Measurements from ENCODE around the gene PCDHA11.
"Not testable (repeated sequence)": the region's sequence is repeated elsewhere in the genome, so short reads cannot be mapped to it uniquely, and the experiment has no call there.

PCDHA11 gene

DNA sequence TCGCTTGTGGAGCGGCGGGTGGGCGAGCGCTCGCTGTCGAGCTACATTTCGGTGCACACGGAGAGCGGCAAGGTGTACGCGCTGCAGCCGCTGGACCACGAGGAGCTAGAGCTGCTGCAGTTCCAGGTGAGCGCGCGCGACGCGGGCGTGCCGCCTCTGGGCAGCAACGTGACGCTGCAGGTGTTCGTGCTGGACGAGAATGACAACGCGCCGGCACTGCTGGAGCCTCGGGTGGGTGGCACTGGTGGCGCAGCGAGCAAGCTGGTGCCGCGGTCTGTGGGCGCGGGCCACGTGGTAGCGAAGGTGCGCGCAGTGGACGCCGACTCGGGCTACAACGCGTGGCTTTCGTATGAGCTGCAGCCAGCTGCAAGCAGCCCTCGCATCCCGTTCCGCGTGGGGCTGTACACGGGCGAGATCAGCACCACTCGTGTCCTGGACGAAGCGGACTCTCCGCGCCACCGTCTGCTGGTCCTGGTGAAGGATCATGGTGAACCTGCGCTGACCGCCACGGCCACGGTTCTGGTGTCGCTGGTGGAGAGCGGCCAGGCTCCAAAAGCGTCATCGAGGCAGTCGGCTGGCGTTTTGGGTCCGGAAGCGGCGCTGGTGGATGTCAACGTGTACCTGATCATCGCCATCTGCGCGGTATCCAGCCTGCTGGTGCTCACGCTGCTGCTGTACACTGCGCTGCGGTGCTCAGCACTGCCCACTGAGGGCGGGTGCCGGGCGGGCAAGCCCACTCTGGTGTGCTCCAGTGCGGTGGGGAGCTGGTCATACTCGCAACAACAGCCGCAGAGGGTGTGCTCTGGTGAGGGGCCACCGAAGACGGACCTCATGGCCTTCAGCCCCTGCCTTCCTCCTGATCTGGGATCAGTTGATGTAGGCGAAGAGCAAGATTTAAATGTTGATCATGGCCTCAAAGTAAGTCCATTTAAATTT lies 25.7 kb upstream of the PCDHA11 start:
- H3K9me3 ChIP-seq (ENCODE audit: insufficient read depth, low read depth, low read length): no peaks in the 10 kb centered on the region
- H2BK5ac ChIP-seq (ENCODE audit: low read depth, low read length, poor library complexity): no peak overlapping the region
- no peak overlapping the region for H3K27ac ChIP-seq (ENCODE audit: low read depth, low read length)
- no peak overlapping the region for H3K4me2 ChIP-seq (ENCODE audit: low read length)
- H3K36me3 ChIP-seq (ENCODE audit: control insufficient read depth in 1 of 2, insufficient read depth in 2 of 2, low read length in 2 of 2): no peaks in the 10 kb centered on the region
- H4K12ac ChIP-seq (ENCODE audit: low read depth, low read length): no peak overlapping the region
- no peaks in the 10 kb centered on the region for H3K4me1 ChIP-seq (ENCODE audit: control insufficient read depth in 1 of 2, insufficient read depth in 2 of 2, low read length in 2 of 2)
- H3K79me2 ChIP-seq (ENCODE audit: control insufficient read depth, insufficient read depth, low read length, poor library complexity): no peaks in the 10 kb centered on the region
- H3K27me3 ChIP-seq (ENCODE audit: insufficient read depth, low read length): no peaks in the 10 kb centered on the region
- no peak overlapping the region for H2BK120ac ChIP-seq (ENCODE audit: insufficient read depth, low read length, poor library complexity)
- H4K91ac ChIP-seq (ENCODE audit: low read depth, low read length): no peak overlapping the region
- H3K4me3 ChIP-seq (ENCODE audit: low read depth, low read length): no peak overlapping the region
- no peak overlapping the region for H3K9ac ChIP-seq (ENCODE audit: low read length)
- H3K14ac ChIP-seq (ENCODE audit: low read length): no peak overlapping the region
- no peak for DNase-seq
- H3K18ac ChIP-seq (ENCODE audit: low read length): no peak overlapping the region
- no peak overlapping the region for H2AFZ ChIP-seq (ENCODE audit: insufficient read depth, low read length, poor library complexity)
- no peaks in the 10 kb centered on the region for H3K79me1 ChIP-seq (ENCODE audit: low read length)
- H2BK12ac ChIP-seq (ENCODE audit: low read length): no peak overlapping the region
- WGBS (ENCODE audit: extremely low coverage, insufficient coverage, insufficient read length): no CpG with 5 or more reads among the region's 87 CpGs
- H4K8ac ChIP-seq (ENCODE audit: low read depth, low read length): no peak overlapping the region
- H3K23ac ChIP-seq (ENCODE audit: low read length): no peak overlapping the region
- H2AK5ac ChIP-seq (ENCODE audit: low read length): no peak overlapping the region
- H3K4ac ChIP-seq (ENCODE audit: low read depth, low read length): no peak overlapping the region

DNA sequence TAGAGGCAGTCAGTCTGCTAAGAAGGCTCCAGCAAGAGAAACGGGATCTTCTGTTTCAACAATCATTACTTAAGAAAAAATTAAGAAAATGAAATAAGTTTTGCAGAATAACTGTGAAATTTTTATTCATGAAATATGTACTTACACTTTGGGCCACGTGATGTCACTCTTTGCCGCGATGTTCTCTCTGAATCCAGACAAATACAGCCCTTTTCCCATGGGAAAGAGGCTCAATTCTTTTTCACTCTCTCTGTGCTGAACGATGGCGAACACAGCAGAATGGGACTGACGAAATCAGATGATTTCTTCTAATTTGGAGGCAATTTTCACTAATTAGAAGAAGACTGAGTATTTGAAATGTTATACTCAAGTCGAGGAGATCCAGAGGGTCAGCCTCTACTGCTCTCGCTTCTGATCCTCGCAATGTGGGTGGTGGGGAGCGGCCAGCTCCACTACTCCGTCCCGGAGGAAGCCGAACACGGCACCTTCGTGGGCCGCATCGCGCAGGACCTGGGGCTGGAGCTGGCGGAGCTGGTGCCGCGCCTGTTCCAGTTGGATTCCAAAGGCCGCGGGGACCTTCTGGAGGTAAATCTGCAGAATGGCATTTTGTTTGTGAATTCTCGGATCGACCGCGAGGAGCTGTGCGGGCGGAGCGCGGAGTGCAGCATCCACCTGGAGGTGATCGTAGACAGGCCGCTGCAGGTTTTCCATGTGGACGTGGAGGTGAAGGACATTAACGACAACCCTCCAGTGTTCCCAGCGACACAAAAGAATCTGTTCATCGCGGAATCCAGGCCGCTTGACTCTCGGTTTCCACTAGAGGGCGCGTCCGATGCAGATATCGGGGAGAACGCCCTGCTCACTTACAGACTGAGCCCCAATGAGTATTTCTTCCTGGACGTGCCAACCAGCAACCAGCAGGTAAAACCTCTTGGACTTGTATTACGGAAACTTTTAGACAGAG lies 20.3 kb upstream of the PCDHA11 start, which contains the start of gene PCDHA9:
Gene PCDHA9, plus strand, starts transcription at position 244 of the 964 bp plus-strand sequence. Its CDS starts 114 bp downstream, at position 358.
- H4K8ac ChIP-seq (ENCODE audit: low read depth, low read length); H3K4me2 ChIP-seq (ENCODE audit: low read length); H3K79me1 ChIP-seq (ENCODE audit: low read length); DNase-seq; H3K27ac ChIP-seq (ENCODE audit: low read depth, low read length); H2AK5ac ChIP-seq (ENCODE audit: low read length); H3K4me3 ChIP-seq (ENCODE audit: low read depth, low read length); H4K12ac ChIP-seq (ENCODE audit: low read depth, low read length); H2BK5ac ChIP-seq (ENCODE audit: low read depth, low read length, poor library complexity); H4K91ac ChIP-seq (ENCODE audit: low read depth, low read length); H3K18ac ChIP-seq (ENCODE audit: low read length); H2BK120ac ChIP-seq (ENCODE audit: insufficient read depth, low read length, poor library complexity); H2AFZ ChIP-seq (ENCODE audit: insufficient read depth, low read length, poor library complexity); H3K23ac ChIP-seq (ENCODE audit: low read length); H2BK12ac ChIP-seq (ENCODE audit: low read length); H3K4me1 ChIP-seq (ENCODE audit: control insufficient read depth in 1 of 2, insufficient read depth in 2 of 2, low read length in 2 of 2); H3K36me3 ChIP-seq (ENCODE audit: control insufficient read depth in 1 of 2, insufficient read depth in 2 of 2, low read length in 2 of 2); H3K79me2 ChIP-seq (ENCODE audit: control insufficient read depth, insufficient read depth, low read length, poor library complexity); H3K4ac ChIP-seq (ENCODE audit: low read depth, low read length); H3K27me3 ChIP-seq (ENCODE audit: insufficient read depth, low read length); H3K9me3 ChIP-seq (ENCODE audit: insufficient read depth, low read depth, low read length); H3K14ac ChIP-seq (ENCODE audit: low read length); H3K9ac ChIP-seq (ENCODE audit: low read length): not testable (repeated sequence)
- WGBS (ENCODE audit: extremely low coverage, insufficient coverage, insufficient read length): no CpG with 5 or more reads among the region's 48 CpGs

DNA sequence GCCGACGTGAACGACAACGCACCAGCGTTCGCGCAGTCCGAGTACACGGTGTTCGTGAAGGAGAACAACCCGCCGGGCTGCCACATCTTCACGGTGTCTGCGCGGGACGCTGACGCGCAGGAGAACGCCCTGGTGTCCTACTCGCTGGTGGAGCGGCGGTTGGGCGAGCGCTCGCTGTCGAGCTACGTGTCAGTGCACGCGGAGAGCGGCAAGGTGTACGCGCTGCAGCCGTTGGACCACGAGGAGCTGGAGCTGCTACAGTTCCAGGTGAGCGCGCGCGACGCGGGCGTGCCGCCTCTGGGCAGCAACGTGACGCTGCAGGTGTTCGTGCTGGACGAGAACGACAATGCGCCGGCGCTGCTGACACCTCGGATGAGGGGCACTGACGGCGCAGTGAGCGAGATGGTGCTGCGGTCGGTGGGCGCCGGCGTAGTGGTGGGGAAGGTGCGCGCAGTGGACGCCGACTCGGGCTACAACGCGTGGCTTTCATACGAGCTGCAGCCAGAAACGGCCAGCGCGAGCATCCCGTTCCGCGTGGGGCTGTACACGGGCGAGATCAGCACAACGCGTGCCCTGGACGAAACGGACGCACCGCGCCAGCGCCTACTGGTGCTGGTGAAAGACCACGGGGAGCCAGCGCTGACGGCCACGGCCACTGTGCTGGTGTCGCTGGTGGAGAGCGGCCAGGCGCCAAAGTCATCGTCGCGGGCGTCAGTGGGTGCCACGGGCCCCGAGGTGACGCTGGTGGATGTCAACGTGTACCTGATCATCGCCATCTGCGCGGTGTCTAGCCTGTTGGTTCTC lies 18.7 kb upstream of the PCDHA11 start:
- not testable (repeated sequence) for H3K79me2 ChIP-seq (ENCODE audit: control insufficient read depth, insufficient read depth, low read length, poor library complexity); H3K36me3 ChIP-seq (ENCODE audit: control insufficient read depth in 1 of 2, insufficient read depth in 2 of 2, low read length in 2 of 2); H3K23ac ChIP-seq (ENCODE audit: low read length); DNase-seq; H3K27ac ChIP-seq (ENCODE audit: low read depth, low read length); H3K4me1 ChIP-seq (ENCODE audit: control insufficient read depth in 1 of 2, insufficient read depth in 2 of 2, low read length in 2 of 2); H4K91ac ChIP-seq (ENCODE audit: low read depth, low read length); H4K12ac ChIP-seq (ENCODE audit: low read depth, low read length); H2AK5ac ChIP-seq (ENCODE audit: low read length); H3K9me3 ChIP-seq (ENCODE audit: insufficient read depth, low read depth, low read length); H3K4me3 ChIP-seq (ENCODE audit: low read depth, low read length); H3K14ac ChIP-seq (ENCODE audit: low read length); H3K9ac ChIP-seq (ENCODE audit: low read length); H3K4me2 ChIP-seq (ENCODE audit: low read length); H3K79me1 ChIP-seq (ENCODE audit: low read length); H2BK5ac ChIP-seq (ENCODE audit: low read depth, low read length, poor library complexity); H2AFZ ChIP-seq (ENCODE audit: insufficient read depth, low read length, poor library complexity); H3K27me3 ChIP-seq (ENCODE audit: insufficient read depth, low read length); H2BK12ac ChIP-seq (ENCODE audit: low read length); H3K18ac ChIP-seq (ENCODE audit: low read length); H3K4ac ChIP-seq (ENCODE audit: low read depth, low read length); H2BK120ac ChIP-seq (ENCODE audit: insufficient read depth, low read length, poor library complexity); H4K8ac ChIP-seq (ENCODE audit: low read depth, low read length)
- no CpG with 5 or more reads among the region's 101 CpGs for WGBS (ENCODE audit: extremely low coverage, insufficient coverage, insufficient read length)

Data from trophoblast cell (in vitro differentiated cells and primary cell).